NCI-H510A treated with DMSO at 0.1 percent for 48 hours (cell line): ENCODE results near the gene EMC1.
"Not testable (repeated sequence)": the region's sequence is repeated elsewhere in the genome, so short reads cannot be mapped to it uniquely, and the experiment has no call there.

Source experiments
- DNase-seq: peaks from one replicate; lab custom pipeline; 2025; lab: John Stamatoyannopoulos, UW

EMC1 gene

GRCh38 chr1:19260211-19261138 is 9.2 kb upstream of the EMC1 start:
- DNase-seq: peak; percentile 88

GRCh38 chr1:19258353-19258752 is 7.0 kb upstream of the EMC1 start:
- no peak for DNase-seq

DNA sequence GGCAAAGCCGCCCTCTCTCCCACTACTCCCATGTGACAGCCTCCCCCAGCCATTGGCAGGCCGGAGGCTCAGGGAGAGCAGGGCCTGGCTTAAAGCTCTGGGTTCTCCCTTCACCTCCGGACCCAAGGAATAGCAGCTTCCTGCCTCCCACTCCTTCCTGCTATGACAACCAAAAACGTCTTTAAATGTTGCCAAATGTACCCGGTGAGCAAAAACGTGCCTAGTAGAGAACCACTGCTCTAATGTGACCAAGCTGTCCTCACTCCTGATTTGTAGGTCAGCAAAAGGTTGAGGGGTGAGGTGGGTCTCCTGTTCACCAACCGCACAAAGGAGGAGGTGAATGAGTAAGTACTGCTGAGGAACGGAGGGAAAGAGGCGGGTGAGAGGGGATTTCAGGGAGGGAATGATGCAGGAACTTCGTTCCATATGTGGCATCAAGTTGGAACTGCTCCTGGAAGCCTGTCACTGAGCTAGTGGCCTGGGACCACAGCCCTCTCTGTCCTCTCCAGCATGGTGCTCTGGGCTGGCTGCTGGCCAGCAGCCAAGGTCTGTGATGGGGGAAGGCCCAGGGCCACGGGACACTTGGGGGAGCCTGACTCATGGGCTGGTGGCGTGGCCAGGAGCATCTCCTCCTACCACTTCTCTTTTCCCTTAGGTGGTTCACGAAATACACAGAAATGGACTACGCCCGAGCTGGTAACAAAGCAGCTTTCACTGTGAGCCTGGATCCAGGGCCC is 6.0 kb upstream of the EMC1 start:
- DNase-seq: no peak

GRCh38 chr1:19256301-19256700 is 5.0 kb upstream of the EMC1 start:
- not testable (repeated sequence) for DNase-seq

- no peak for DNase-seq
Observed at GRCh38 chr1:19255288-19255687, 4.0 kb upstream of the EMC1 start.

DNA sequence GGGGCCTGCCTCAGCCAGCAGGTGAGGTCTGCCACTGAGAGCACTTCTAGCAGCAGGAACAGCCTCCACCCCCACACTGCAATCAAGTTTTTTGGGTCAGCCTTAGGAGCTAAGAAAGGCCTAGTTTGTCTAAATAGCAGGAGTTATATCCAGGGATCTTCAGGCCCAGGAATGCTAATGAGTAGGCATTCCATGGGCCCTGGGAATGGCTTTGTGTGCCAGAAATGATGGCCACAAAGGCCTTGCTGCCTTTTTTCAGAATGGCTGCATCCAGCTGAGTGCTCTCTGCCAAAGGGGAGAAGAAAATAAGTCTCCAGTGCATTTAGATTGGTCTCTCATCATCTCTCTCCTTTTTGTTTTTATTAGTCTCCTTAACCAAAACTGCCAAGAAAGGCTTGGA is 3.1 kb upstream of the EMC1 start:
- DNase-seq: no peak

DNA sequence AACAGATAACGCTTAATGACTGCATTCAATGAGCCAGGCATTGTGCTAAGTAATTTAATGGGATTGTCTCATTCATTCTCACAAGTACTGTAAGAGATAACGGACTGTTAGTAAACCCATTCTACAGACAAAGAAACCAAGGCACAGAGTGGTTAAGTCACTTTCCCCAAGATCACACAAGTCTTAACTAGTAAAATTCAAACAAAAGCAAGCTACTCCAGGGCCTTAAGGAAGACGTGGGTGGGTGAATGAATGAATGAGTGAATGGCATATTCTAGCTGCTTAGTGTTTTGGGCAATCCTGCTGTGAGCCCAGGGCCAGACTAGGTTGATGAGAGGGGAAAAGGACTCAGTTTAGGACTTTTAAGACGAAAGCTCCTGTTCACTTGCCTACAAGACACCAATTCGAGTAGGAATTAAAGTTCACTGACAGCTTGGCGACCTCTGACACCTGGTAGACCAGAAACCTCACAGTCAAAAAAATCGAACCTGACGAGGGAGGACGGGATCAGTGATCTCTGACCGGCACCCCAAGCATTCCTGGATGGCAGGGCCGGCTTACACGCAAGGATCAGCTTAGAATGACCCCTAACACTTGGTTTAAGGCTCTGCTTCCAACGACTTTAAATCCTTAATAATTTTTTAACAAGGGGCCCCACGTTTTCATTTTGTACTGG is 557 bp downstream of the EMC1 start:
- DNase-seq: no peak

GRCh38 chr1:19240673-19241538 is 10.4 kb downstream of the EMC1 start:
- peak; percentile 60 for DNase-seq

GRCh38 chr1:19239876-19240275 is 11.4 kb downstream of the EMC1 start:
- DNase-seq: no peak

- DNase-seq: no peak
Observed at GRCh38 chr1:19234224-19234623, 17.1 kb downstream of the EMC1 start.

GRCh38 chr1:19232524-19232846 is 18.8 kb downstream of the EMC1 start:
- DNase-seq: no peak

- DNase-seq: not testable (repeated sequence)
Observed at GRCh38 chr1:19231736-19232523, 19.4 kb downstream of the EMC1 start.

DNA sequence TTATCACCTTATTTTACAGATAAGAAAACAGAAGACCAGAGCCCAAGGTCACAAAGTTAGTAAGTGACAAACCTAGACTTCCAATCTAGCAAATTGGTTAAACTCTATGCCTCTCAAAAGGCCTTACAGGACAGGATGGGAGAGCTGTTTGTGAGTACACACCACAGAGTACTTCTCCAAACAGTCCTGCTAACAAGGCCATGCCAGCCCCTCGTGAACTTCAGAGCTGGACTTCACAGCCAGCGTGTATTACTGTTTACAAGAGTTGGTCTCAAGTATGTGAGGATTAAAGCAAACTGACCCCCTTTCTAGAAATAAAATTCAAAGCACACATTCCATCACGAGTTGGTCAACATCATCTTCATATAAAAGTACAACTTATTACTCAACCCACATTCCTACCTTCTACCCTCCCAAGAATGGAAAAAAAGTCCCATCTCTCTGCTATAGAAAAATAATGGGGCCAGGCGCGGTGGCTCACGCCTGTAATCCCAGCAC is 21.4 kb downstream of the EMC1 start:
- no peak for DNase-seq

GRCh38 chr1:19229229-19229628 is 22.1 kb downstream of the EMC1 start:
- DNase-seq: no peak

- DNase-seq: no peak
Observed at GRCh38 chr1:19222979-19223824, 28.1 kb downstream of the EMC1 start.

- DNase-seq: no peak
Observed at GRCh38 chr1:19222573-19222972, 28.8 kb downstream of the EMC1 start.

DNA sequence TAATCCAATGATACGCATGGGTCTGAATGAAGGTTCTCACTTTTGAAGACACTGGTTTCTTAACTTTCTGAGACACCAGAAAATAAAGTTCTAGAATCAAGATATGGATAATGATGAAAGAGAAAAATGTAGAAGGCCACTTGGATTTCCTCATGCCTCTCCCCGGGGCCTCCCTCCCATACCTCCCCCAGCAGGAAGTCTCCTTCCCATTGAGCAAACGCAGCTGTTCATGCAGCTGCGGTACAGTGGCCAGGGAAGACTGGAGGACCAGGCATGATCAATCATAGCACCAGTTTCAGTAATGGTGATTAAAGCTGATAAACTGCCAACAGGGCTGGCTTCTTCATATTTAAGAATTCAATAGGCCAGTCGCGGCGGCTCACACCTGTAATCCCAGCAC is 30.3 kb downstream of the EMC1 start:
- no peak for DNase-seq

GRCh38 chr1:19220080-19220846 is 31.1 kb downstream of the EMC1 start:
- no peak for DNase-seq

DNA sequence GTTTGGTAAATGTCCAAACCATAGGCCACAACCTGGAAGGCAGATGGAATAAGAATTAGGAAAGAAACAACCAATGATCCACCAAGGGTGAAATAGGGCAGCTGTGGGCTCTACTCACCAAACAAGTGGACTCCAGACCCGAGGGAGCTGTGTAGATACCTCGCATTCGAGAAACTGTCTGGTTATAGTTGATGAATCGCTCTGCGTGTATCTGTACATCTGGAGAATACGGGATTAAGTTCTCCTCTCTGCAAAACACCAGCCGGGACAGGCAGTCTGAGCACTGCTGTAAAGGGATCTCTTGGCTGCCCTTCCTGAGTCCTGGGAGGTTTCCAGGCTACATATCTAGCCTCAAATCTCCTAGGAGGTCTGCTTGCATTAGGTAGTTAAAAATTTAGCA is 31.9 kb downstream of the EMC1 start:
- DNase-seq: no peak
